ENCODE results near the gene PIGN. TPM values are rescaled to one million over a fixed set of nuclear protein-coding genes. Genes with fewer than 3 reads are reported as not detected.

The PIGN gene
- total RNA-seq, 1 experiment from 2014 or later = 30.9 TPM

GRCh38 chr18:62226047-62226446, 39.2 kb upstream of the PIGN start:
- Histone ChIP-seq H3K4me1 (ENCODE audit: insufficient read depth, low read length) (no peaks in the 10 kb centered on the region), H2BK15ac (ENCODE audit: low read depth, low read length) (no peak overlapping the region), H3T11ph (ENCODE audit: low read length) (no peak overlapping the region), H2BK12ac (ENCODE audit: insufficient read length, low read depth, low read length) (no peak overlapping the region), H3K27me3 (ENCODE audit: insufficient read depth, low read length) (no peaks in the 10 kb centered on the region), H4K5ac (ENCODE audit: insufficient read length, low read depth, low read length) (no peak overlapping the region), H3K4ac (ENCODE audit: low read depth, low read length) (no peak overlapping the region), H3K9me3 (ENCODE audit: control insufficient read depth, low read depth, low read length) (no peaks in the 10 kb centered on the region), H4K8ac (replicated peaks; ENCODE audit: insufficient read length, low read depth, low read length) (no peak overlapping the region), H3K23ac (ENCODE audit: insufficient read length, low read depth, low read length) (no peak overlapping the region), H2BK120ac (ENCODE audit: low read depth, low read length, poor library complexity, severe bottlenecking) (no peak overlapping the region), H3K14ac (ENCODE audit: insufficient read depth, low read length) (no peak overlapping the region), H3K4me2 (ENCODE audit: insufficient read depth, insufficient read length, low read length) (no peak overlapping the region), H2AK5ac (ENCODE audit: insufficient read length, low read length) (no peak overlapping the region), H3K18ac (ENCODE audit: insufficient read length, low read depth, low read length) (no peak overlapping the region), H2BK20ac (ENCODE audit: low read depth, low read length, poor library complexity, severe bottlenecking) (no peak overlapping the region), H3K79me1 (ENCODE audit: insufficient read depth, low read depth, low read length, poor library complexity, severe bottlenecking) (no peaks in the 10 kb centered on the region), H4K20me1 (ENCODE audit: control insufficient read depth, insufficient read depth, insufficient read length) (no peaks in the 10 kb centered on the region), H3K23me2 (ENCODE audit: insufficient read length, low read depth, low read length, poor library complexity, severe bottlenecking) (no peaks in the 10 kb centered on the region), H2BK5ac (ENCODE audit: insufficient read length, low read length) (no peak overlapping the region), H3K79me2 (ENCODE audit: insufficient read depth, low read length) (no peaks in the 10 kb centered on the region), H3K9ac (ENCODE audit: extremely low read depth, insufficient read length, low read length) (no peak overlapping the region), H4K91ac (ENCODE audit: insufficient read length, low read depth, low read length) (no peak overlapping the region), H3K27ac (ENCODE audit: insufficient read length, low read depth, low read length) (no peak overlapping the region), H2AFZ (ENCODE audit: low read length) (no peak overlapping the region), H3K56ac (ENCODE audit: insufficient read length, low read depth, low read length) (no peak overlapping the region)
- no peak for TF ChIP-seq CTCF (conservative IDR thresholded peaks at IDR 0.05)
- WGBS (ENCODE audit: extremely low coverage, insufficient read length, low lambda C conversion rate) = no CpG with 5 or more reads among the region's 3 CpGs
- peaks cover 31 to 56% (median 53%) of the 10 kb centered on the region in 3 experiments for H3K36me3 Mint-ChIP-seq (ENCODE audit: insufficient read depth in 1 of 3, low read depth in 3 of 3)
- H3K4me1 Mint-ChIP-seq = no peaks in the 10 kb centered on the region
- no peak overlapping the region for H3K4me3 Mint-ChIP-seq
- no peak overlapping the region for H3K27ac Mint-ChIP-seq
- H3K27me3 Mint-ChIP-seq (ENCODE audit: low read depth) = no peaks in the 10 kb centered on the region
- H3K9me3 Mint-ChIP-seq = peaks cover 6 to 8% of the 10 kb centered on the region in 2 experiments; a peak in 4 of 5 replicates
- no peak for DNase-seq

All from H9 (cell line).